ENCODE results near the gene WFIKKN1.
A peak's percentile ranks its signal among the peaks of the same experiment; 100 is the strongest.

Gene WFIKKN1

GRCh38 chr16:667780-668518, 37.2 kb downstream of the WFIKKN1 start, which contains the start of gene RHOT2 (continued):
- TF ChIP-seq ZNF510 (tag by site-specific recombination; IDR thresholded peaks at IDR 0.05; ENCODE audit: insufficient replicate concordance) (no peak), ZNF175 (tag by site-specific recombination; IDR thresholded peaks at IDR 0.05) (no peak), ZNF394 (tag by site-specific recombination; IDR thresholded peaks at IDR 0.05; ENCODE audit: borderline replicate concordance) (no peak), WT1 (tag by site-specific recombination; IDR thresholded peaks at IDR 0.05) (no peak), ZNF660 (tag by site-specific recombination; IDR thresholded peaks at IDR 0.05) (peak; percentile 99), ZNF26 (tag by site-specific recombination; IDR thresholded peaks at IDR 0.05) (no peak), ZNF530 (tag by site-specific recombination; IDR thresholded peaks at IDR 0.05; ENCODE audit: low read depth) (no peak), SCRT2 (tag by site-specific recombination; IDR thresholded peaks at IDR 0.05) (peak; percentile 98), ZNF670 (tag by site-specific recombination; IDR thresholded peaks at IDR 0.05; ENCODE audit: low read depth) (no peak), ZBTB48 (tag by site-specific recombination; IDR thresholded peaks at IDR 0.05) (peak; percentile 63; the same call in 1 of the 2 replicates), ZNF791 (tag by site-specific recombination; IDR thresholded peaks at IDR 0.05) (no peak), ZNF529 (tag by site-specific recombination; IDR thresholded peaks at IDR 0.05; ENCODE audit: insufficient replicate concordance) (no peak), ZNF302 (tag by site-specific recombination; IDR thresholded peaks at IDR 0.05; ENCODE audit: low read depth) (no peak), SP3 (tag by site-specific recombination; IDR thresholded peaks at IDR 0.05) (peak; percentile 45; the same call in 1 of the 2 replicates), ZNF555 (tag by site-specific recombination; conservative IDR thresholded peaks at IDR 0.05) (no peak), ZNF248 (tag by site-specific recombination; IDR thresholded peaks at IDR 0.05) (no peak), BCL6B (tag by site-specific recombination; IDR thresholded peaks at IDR 0.05) (no peak), CTCF (tag by site-specific recombination; IDR thresholded peaks at IDR 0.05) (peak; percentile 56; the same call in 1 of the 2 replicates), KLF8 (tag by site-specific recombination; IDR thresholded peaks at IDR 0.05) (peak; percentile 36; the same call in 1 of the 2 replicates), ZNF362 (tag by site-specific recombination; IDR thresholded peaks at IDR 0.05) (no peak), ZNF747 (tag by site-specific recombination; IDR thresholded peaks at IDR 0.05) (no peak), SETDB1 (IDR thresholded peaks at IDR 0.05; ENCODE audit: insufficient read length, low read length) (no peak), ZNF184 (tag by site-specific recombination; IDR thresholded peaks at IDR 0.05) (peak; percentile 86; the same call in 1 of the 2 replicates), ZNF654 (tag by site-specific recombination; IDR thresholded peaks at IDR 0.05; ENCODE audit: low read depth) (no peak), ZNF211 (tag by site-specific recombination; IDR thresholded peaks at IDR 0.05; ENCODE audit: low read depth) (no peak), ZNF621 (tag by site-specific recombination; IDR thresholded peaks at IDR 0.05) (no peak), ZSCAN4 (tag by site-specific recombination; IDR thresholded peaks at IDR 0.05) (no peak), ZNF473 (tag by site-specific recombination; IDR thresholded peaks at IDR 0.05) (no peak), INSM2 (tag by site-specific recombination; IDR thresholded peaks at IDR 0.05) (no peak), GFI1B (tag by site-specific recombination; IDR thresholded peaks at IDR 0.05) (no peak), PRDM1 (tag by site-specific recombination; IDR thresholded peaks at IDR 0.05) (no peak), ZNF580 (tag by site-specific recombination; IDR thresholded peaks at IDR 0.05) (peak; percentile 99)

Measured in HEK293 (cell line).